Measurements from ENCODE around the gene RPS6KA3. TPM values are rescaled to one million over a fixed set of nuclear protein-coding genes. Genes with fewer than 3 reads are reported as not detected.

The RPS6KA3 gene
- total RNA-seq, 1 experiment from 2014 or later = 9.2 TPM

GRCh38 chrX:20135944-20136343 lies 130.8 kb downstream of the RPS6KA3 start:
- H3K4me1 Mint-ChIP-seq = peaks cover 5 to 12% of the 10 kb centered on the region in 2 experiments
- H3K27ac Mint-ChIP-seq = no peak overlapping the region
- Histone ChIP-seq H2BK5ac (ENCODE audit: insufficient read length, low read length) (no peak overlapping the region), H3T11ph (ENCODE audit: low read length) (no peak overlapping the region), H4K91ac (ENCODE audit: insufficient read length, low read depth, low read length) (no peak overlapping the region), H2AFZ (ENCODE audit: low read length) (no peak overlapping the region), H2BK12ac (ENCODE audit: insufficient read length, low read depth, low read length) (no peak overlapping the region), H4K20me1 (ENCODE audit: control insufficient read depth, insufficient read depth, insufficient read length) (no peaks in the 10 kb centered on the region), H3K14ac (ENCODE audit: insufficient read depth, low read length) (no peak overlapping the region), H4K5ac (ENCODE audit: insufficient read length, low read depth, low read length) (no peak overlapping the region), H3K18ac (ENCODE audit: insufficient read length, low read depth, low read length) (no peak overlapping the region), H2AK5ac (ENCODE audit: insufficient read length, low read length) (no peak overlapping the region), H2BK15ac (ENCODE audit: low read depth, low read length) (no peak overlapping the region), H3K4ac (ENCODE audit: low read depth, low read length) (no peak overlapping the region), H3K9me3 (ENCODE audit: control insufficient read depth, low read depth, low read length) (no peaks in the 10 kb centered on the region), H3K9ac (ENCODE audit: extremely low read depth, insufficient read length, low read length) (no peak overlapping the region), H3K79me2 (ENCODE audit: insufficient read depth, low read length) (peaks cover 14% of the 10 kb centered on the region), H3K79me1 (ENCODE audit: insufficient read depth, low read depth, low read length, poor library complexity, severe bottlenecking) (no peaks in the 10 kb centered on the region), H3K4me1 (ENCODE audit: insufficient read depth, low read length) (no peaks in the 10 kb centered on the region), H4K8ac (replicated peaks; ENCODE audit: insufficient read length, low read depth, low read length) (no peak overlapping the region), H3K27ac (ENCODE audit: insufficient read length, low read depth, low read length) (no peak overlapping the region), H3K27me3 (ENCODE audit: insufficient read depth, low read length) (no peaks in the 10 kb centered on the region), H3K4me2 (ENCODE audit: insufficient read depth, insufficient read length, low read length) (no peak overlapping the region), H3K23me2 (ENCODE audit: insufficient read length, low read depth, low read length, poor library complexity, severe bottlenecking) (no peaks in the 10 kb centered on the region), H2BK20ac (ENCODE audit: low read depth, low read length, poor library complexity, severe bottlenecking) (no peak overlapping the region), H3K56ac (ENCODE audit: insufficient read length, low read depth, low read length) (no peak overlapping the region), H3K23ac (ENCODE audit: insufficient read length, low read depth, low read length) (no peak overlapping the region), H2BK120ac (ENCODE audit: low read depth, low read length, poor library complexity, severe bottlenecking) (no peak overlapping the region)
- no peak for TF ChIP-seq CTCF (conservative IDR thresholded peaks at IDR 0.05)
- no CpG with 5 or more reads among the region's 5 CpGs for WGBS (ENCODE audit: extremely low coverage, insufficient read length, low lambda C conversion rate)
- H3K4me3 Mint-ChIP-seq = no peak overlapping the region
- H3K9me3 Mint-ChIP-seq = peaks cover 45 to 51% of the 10 kb centered on the region in 2 experiments
- H3K27me3 Mint-ChIP-seq (ENCODE audit: low read depth) = no peaks in the 10 kb centered on the region
- no peak for DNase-seq
- peaks cover 46 to 81% (median 80%) of the 10 kb centered on the region in 3 experiments for H3K36me3 Mint-ChIP-seq (ENCODE audit: insufficient read depth in 1 of 3, low read depth in 3 of 3)
